AG09309 (cell line): ENCODE data around the gene ZC3H7A.

Experiments used
- DNase-seq: peaks from one replicate; pipeline ENCODE4 v3.0.0-alpha.2; 2010; ENCODE audit warnings: low read depth
- H3K4me3 ChIP-seq: 2 replicates; pipeline ENCODE4 v1.5.1; 2011; ENCODE audit warnings: mild to moderate bottlenecking, low read depth, low read length, moderate library complexity; ENCODE audit not compliant: control insufficient read depth
- CTCF ChIP-seq: IDR thresholded peaks from 2 replicates; pipeline ENCODE4 v1.5.1; 2011; ENCODE audit warnings: mild to moderate bottlenecking, low read depth, low read length, inconsistent platforms; ENCODE audit not compliant: insufficient read depth, control insufficient read depth; ENCODE audit errors: missing control alignments

ZC3H7A gene

GRCh38 chr16:11735787-11736186 is 61.3 kb downstream of the ZC3H7A start:
- no peak for TF ChIP-seq CTCF
- no peak overlapping the region for H3K4me3 ChIP-seq
- DNase-seq, result no peak

GRCh38 chr16:11734653-11735043 is 62.4 kb downstream of the ZC3H7A start:
- DNase-seq, result no peak
- no peak overlapping the region for H3K4me3 ChIP-seq
- TF ChIP-seq CTCF, result no peak

GRCh38 chr16:11734025-11734652 is 62.9 kb downstream of the ZC3H7A start:
- H3K4me3 ChIP-seq, result no peak overlapping the region
- TF ChIP-seq CTCF, result no peak

GRCh38 chr16:11731222-11731621 is 65.8 kb downstream of the ZC3H7A start:
- no peak for TF ChIP-seq CTCF
- no peak overlapping the region for H3K4me3 ChIP-seq
- no peak for DNase-seq

More at GRCh38 chr16:11734025-11734652, 62.9 kb downstream of the ZC3H7A start:
- no peak for DNase-seq

GRCh38 chr16:11729787-11730186 is 67.3 kb downstream of the ZC3H7A start:
- no peak for DNase-seq
- H3K4me3 ChIP-seq, result no peak overlapping the region
- TF ChIP-seq CTCF, result no peak

GRCh38 chr16:11727796-11728543 is 69.1 kb downstream of the ZC3H7A start:
- no peak for TF ChIP-seq CTCF
- DNase-seq, result no peak
- H3K4me3 ChIP-seq, result no peak overlapping the region
